CMK (cell line): ENCODE data around the gene TRIM5.
"Not testable (repeated sequence)": the region's sequence is repeated elsewhere in the genome, so short reads cannot be mapped to it uniquely, and the experiment has no call there.

Experiments used
- DNase-seq: peaks from one replicate; pipeline ENCODE4 v3.0.0-alpha.2; 2010; ENCODE audit warnings: low read depth

TRIM5 gene, protein sequence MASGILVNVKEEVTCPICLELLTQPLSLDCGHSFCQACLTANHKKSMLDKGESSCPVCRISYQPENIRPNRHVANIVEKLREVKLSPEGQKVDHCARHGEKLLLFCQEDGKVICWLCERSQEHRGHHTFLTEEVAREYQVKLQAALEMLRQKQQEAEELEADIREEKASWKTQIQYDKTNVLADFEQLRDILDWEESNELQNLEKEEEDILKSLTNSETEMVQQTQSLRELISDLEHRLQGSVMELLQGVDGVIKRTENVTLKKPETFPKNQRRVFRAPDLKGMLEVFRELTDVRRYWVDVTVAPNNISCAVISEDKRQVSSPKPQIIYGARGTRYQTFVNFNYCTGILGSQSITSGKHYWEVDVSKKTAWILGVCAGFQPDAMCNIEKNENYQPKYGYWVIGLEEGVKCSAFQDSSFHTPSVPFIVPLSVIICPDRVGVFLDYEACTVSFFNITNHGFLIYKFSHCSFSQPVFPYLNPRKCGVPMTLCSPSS

DNA sequence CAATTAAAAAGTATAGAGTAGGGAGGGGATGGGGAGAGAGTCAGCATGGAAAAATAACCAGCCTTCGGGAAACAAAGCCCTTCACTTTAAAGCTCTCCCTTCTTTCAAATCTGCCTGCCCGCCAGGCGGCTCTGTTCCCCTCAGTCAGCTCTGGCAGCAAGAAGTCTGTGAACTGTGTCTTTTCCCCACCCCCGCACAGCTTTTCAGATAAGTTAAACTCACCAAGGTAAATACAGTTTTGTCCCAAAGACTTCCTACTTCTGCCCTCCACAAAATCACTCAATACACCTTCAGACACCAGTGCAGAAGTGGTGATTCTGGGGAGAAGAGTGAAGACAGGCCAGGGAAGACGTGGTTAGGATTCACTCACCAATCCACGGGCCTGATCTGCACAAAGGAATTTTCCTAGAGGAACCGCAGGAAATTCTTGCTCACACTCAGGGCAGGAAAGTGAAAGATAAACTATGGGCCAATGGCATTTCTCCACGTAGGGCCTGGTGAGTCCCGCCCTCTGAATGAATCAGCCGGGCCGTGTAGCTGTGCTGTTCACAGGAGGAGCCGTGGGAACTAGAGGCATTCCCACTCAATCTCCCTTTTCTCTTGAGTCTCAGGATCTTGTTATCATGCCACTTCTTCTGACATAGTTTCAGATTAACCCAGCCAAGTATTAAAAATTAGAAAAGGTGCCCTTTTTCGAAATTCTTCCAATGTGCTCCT lies at the start of gene TRIM5:
TSS of gene TRIM5 (minus strand) at position 429 of the 717 bp plus-strand sequence. CDS start 4,897 bp downstream, outside the sequence.
- DNase-seq, result peak; percentile 81

DNA sequence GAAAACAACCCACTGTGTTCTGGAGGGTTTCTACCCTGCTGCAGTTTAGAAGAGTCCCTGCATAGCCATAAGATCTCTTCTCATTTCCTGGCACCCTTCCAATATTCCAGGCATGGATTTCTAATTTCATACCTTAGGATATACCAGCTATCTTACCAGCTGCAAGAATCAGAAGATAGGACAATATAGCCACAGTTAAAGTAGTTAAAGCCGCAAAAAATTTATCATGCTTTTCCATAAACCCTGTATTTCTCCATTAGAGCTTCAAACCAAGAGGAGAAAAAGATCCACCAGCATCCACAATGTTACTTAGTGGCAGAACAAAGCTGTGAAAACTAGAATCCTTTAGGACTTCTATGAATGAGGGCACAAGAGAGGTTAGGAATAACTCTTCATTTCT lies 42.8 kb upstream of the TRIM5 start:
- DNase-seq, result no peak

GRCh38 chr11:5726351-5726750 lies 41.5 kb upstream of the TRIM5 start:
- peak; percentile 37 for DNase-seq

DNA sequence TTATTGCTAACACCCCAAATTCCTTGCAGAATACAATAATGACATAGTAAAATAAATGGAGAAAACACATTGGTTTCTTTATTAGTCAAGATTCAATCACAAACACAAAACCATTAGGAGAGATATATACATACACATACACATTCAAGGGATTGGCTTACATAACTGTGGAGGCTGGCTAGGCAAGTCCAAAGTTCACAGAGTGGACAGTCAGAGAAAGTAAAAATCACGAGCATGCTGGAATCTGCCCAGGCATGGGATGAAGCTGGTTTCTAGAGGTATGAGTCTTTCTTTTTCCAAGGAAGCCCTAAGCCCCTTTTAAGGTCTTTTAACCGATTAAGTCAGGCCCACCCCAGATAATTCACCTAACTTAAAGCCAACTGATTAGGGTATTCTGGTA lies 37.7 kb upstream of the TRIM5 start:
- DNase-seq, result no peak

DNA sequence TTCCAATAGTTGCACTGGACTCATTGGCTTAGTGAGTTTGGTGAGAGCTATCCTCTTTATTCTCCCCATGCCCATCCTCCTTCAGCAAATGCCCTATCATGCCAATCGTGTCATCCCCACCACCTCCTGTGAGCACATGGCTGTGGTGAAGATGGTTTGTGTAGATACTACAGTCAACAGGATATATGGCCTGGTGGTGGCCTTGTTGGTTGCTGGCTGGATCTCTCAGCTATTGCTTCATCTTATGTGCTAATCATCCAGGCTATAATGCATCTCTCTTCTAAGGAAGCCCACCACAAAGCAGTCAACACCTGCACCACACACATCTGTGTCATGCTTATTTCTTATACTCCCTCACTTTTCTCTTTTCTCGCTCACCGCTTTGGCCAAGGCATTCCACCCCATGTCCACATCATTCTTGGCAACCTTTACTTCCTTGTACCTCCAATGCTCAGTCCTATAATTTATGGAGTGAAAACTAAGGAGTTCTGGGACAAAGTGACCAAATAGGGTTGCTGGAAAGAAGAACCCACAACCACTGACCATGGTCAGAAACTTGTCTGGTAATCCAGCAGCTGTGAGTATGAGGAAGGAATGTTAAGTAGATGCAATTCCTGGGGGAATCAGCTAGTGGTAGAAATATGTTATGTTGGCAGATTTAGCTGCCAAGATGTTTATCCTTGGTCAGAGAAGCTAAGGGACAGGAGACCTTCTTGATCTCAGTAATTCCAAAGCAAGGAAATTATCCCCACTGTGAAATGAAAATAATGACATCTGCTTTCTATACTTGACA lies 35.0 kb upstream of the TRIM5 start:
- peak; percentile 20 for DNase-seq

- not testable (repeated sequence) for DNase-seq
These were observed 31.6 kb upstream of the TRIM5 start for GRCh38 chr11:5716518-5716917.

DNA sequence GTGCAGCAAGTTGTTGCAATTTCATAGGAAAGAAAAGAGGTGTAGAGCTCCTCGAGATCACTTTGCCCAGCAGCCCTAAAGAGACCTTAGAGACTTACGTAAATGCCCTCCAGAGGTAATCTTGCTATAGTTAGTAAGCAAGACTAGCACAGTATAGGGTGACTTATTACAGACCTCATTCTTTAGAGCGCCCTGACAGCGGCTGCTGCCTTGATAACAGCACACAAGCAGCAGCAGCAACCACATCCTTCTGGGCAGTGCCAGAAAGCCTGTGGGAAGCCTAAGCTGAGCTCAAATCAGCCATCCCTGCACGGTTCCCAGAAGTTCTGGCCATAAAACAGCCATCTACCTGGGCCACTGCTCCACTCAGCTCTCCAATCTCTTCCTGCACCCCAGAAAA lies 28.8 kb upstream of the TRIM5 start:
- DNase-seq, result peak; percentile 56

- no peak for DNase-seq
These were observed 27.6 kb upstream of the TRIM5 start for GRCh38 chr11:5712507-5712906.

DNA sequence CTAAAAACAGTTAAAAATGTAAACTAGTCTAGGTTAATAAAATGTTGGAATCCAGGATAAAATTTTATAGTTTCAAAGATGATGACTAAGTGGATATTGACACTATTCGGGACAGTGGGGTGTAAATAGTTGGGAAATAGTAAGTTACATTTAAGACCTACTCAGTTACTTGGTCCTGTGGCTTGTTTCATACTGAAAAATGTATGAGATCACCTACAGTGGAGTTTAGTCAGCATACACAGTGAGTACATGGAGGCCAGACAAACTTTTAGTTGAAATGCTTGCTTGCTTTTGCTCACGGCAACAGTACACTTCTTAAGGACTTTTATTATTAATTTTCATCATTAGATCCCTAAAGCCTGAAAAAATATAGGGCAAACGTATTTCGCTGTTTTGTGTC lies 20.8 kb upstream of the TRIM5 start:
- no peak for DNase-seq

DNA sequence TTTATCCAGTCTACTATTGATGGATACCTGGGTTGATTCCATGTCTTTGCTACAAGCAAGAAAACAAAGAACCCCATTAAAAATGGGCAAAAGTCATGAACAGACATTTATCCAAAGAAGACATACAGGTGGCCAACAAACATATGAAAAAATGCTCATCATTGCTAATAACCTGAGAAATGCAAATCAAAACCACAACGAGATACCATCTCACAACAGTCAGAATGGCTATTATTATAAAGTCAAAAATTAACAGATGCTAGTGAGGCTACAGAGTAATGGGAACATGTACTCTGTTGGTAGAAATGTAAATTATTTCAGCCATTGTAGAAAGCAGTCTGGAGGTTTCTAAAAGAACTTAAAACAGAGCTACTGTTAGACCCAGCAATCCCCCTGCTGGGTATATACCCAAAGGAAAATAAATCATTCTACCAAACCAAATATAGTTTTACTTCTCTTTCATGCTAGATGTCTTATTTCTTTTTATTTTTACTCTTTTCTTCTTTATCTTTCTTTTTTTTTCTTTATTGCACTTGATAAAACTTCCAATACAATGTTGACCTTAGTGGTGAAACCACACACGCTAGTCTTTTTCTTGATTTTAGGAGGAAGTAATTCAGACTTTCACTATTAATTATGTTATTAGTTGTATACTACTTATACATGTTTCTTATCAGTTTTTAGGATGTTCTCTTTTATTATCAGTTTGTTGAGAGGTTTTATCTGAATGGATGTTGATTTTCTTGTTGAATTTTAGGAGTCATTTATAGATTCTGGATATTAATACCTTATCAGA lies 19.1 kb upstream of the TRIM5 start:
- DNase-seq, result no peak

DNA sequence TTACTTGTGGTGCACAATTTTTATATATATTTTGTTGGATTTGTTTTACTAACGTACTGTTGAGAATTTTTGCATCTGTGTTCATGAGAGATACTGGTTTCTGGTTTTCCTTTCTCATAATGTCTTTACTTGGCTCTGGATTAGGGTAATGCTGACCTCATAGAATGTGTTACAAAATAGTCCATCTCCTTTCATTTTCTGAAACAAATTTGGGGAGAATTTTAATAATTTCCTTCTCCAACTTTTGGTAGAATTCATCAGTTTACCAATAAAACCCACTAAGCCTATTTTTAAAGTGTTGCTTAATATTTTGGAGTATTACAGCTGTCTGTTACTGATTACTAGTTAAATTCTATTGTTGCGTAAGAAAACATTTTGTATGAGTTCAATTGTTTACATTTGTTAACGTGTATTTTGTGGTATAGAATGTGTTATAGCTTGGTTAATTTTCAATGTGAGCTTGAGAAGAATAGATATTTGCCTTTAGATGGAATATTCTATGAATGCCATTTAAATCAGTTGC lies 16.2 kb upstream of the TRIM5 start:
- DNase-seq, result no peak

DNA sequence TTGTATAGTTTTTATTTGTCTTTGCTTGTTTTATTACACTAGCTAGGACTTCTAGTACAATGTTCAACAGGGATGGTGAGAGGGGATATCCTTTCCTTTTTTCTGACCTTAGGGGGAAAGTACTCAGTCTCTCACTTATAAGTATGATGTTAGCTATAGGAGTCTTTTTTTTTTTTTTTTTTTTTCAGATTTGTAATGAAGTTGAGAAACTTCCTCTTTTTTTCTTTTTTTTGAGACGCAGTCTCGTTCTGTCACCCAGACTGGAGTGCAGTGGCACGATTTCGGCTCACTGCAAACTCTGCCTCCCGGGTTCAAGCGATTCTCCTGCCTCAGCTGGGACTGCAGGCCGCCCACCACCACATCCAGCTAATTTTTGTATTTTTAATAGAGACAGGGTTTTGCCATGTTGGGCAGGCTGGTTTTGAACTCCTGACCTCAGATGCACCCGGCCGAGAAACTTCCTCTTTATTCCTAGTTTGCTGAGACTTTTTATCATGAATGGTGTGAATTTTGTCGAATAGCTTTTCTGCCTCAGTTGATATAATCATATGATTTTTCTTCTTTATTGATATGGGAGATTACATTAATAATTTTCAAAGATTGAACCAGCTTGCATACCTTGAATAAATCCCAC lies 15.7 kb upstream of the TRIM5 start:
- DNase-seq, result no peak

DNA sequence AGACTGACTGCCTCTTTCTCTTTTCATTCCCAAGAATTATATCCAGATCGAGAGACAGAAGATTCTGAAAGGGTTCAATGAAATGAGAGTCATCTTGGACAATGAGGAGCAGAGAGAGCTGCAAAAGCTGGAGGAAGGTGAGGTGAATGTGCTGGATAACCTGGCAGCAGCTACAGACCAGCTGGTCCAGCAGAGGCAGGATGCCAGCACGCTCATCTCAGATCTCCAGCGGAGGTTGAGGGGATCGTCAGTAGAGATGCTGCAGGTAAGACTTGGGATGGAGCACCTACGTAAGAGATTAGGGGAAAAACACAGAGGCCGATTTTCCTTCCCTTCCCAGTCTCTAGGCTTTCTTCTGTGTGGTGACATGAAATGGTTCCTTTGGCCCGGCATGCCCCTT lies 13.4 kb upstream of the TRIM5 start:
- no peak for DNase-seq

DNA sequence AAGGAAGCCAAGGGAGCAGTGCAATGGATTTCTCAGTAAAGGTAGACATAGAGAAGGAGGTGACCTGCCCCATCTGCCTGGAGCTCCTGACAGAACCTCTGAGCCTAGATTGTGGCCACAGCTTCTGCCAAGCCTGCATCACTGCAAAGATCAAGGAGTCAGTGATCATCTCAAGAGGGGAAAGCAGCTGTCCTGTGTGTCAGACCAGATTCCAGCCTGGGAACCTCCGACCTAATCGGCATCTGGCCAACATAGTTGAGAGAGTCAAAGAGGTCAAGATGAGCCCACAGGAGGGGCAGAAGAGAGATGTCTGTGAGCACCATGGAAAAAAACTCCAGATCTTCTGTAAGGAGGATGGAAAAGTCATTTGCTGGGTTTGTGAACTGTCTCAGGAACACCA lies 11.3 kb upstream of the TRIM5 start:
- no peak for DNase-seq

- DNase-seq, result no peak
These were observed 10.7 kb upstream of the TRIM5 start for GRCh38 chr11:5695580-5695979.

DNA sequence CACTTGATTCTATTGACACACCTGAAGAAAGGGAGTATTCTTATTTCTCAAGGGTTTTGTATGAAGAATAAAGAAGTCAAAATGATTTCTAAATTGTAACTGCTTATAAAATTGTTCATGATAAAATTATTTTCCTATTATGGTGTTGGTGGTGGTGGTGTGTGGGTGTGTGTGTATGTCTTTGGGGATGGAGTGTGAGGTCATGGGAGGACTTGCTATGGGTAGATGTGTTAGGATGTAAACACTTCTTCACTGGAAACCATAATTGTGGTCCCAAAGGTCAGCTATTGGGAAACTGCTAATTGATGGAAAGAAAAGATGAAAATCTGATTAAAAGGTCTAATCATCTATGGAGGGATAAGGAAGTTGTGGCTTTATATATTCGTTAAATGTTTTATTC lies 9.8 kb upstream of the TRIM5 start:
- DNase-seq, result no peak

DNA sequence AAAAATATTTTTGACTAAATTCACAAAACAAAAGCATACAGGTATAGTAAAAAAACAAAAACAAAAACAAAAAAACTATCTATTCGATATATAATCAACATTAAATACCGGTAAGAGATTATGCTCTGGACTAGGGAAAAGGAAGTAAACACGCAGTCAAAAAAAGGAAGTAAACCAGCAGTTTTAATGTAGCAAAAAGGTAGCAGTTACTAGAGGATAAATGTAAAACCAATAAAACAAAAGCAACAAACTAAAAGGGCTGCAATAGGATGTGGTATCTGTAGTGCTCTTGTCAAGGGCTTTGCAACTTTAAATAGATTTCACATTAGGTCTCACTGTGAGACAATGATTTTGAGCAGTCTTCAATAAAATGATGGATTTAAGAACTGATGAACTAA lies 7.1 kb upstream of the TRIM5 start:
- no peak for DNase-seq

DNA sequence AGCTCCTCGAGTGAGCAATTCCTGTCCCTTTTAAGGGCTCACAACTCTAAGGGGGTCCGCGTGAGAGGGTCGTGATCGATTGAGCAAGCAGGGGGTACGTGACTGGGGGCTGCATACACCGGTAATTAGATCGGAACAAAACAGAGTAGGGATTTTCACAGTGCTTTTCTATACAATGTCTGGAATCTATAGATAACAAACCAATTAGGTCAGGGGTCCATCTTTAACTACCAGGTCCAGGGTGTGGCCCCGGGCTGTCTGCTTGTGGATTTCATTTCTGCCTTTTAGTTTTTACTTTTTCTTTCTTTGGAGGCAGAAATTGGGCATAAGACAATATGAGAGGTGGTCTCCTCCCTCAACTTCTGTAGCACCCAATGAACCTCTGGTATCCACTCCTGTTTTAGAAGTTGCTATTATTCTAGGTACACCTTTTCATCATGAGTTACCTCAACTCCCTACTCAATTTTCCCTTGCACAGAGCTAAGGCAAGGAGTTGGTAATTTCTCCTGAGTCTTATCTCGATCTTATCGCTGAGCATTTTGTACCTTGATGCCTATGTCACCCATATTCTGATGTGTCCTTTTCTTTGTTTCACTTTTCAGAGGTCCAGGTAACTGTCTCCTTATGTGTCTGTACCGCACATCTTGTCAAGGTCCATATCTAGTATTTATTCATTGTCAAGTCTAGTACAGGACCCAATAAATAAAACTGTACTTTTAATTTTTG lies 6.5 kb upstream of the TRIM5 start:
- not testable (repeated sequence) for DNase-seq

- DNase-seq, result no peak
These were observed 5.9 kb upstream of the TRIM5 start for GRCh38 chr11:5690736-5691135.

DNA sequence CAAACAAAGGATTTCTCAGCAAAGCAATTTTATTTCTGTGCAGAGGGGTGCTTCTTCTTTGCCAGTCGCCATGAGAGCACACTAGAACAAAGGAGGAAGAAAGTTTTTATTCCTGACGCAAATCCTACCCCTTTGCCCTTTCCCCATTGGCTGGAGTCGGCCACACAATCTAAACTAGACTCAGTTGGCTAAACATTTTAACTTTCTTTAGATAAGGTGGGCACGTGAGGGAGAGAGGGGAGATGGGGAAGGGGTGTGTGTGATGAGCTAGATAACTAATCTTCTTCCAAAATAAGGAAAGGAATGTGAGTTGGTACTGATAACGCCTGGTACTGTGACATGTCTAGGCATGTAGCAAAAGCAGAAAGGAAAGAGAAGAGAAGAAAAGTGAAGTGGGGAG lies 5.3 kb upstream of the TRIM5 start:
- peak; percentile 54 for DNase-seq
